Measurements from ENCODE around the gene RPS6KA3. TPM values are rescaled to one million over a fixed set of nuclear protein-coding genes. Genes with fewer than 3 reads are reported as not detected.

Gene RPS6KA3
- total and polyA plus RNA-seq, 4 donors = 12.5 to 81.4 (median 39.3) TPM

DNA sequence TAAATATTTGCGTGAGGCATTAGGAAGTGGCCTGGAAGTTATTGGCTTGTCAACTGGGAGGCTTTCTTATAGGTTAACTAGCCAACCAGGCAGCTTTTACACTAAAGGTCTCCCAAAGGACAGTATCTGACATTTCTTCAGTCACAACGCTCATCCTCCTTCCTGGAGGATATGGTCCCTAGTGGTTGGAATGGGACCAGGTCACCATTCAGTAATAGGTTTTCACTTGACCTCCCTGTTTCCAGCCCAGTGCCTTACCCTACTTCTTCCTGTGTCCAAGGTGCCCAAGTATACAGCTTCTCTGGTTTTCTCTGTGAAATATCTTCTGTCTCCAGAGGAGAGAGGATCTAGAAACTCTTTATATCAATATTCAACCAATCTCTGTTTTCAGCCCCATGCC is 38.5 kb downstream of the RPS6KA3 start:
- Histone ChIP-seq H3K36me3 (ENCODE audit: control insufficient read depth in 4 of 4, insufficient read depth in 4 of 4, low read length in 4 of 4) (peaks cover 0 to 1% (median 0%) of the 10 kb centered on the region in 4 donors), H3K27me3 (ENCODE audit: control insufficient read depth in 3 of 3, insufficient read depth in 3 of 3, low read length in 2 of 3) (peaks cover 0 to 60% (median 22%) of the 10 kb centered on the region in 3 donors), H3K4me3 (no peak overlapping the region), H3K9me3 (ENCODE audit: control insufficient read depth in 4 of 4, insufficient read depth in 3 of 4, low read length in 3 of 4) (no peaks in the 10 kb centered on the region), H3K9ac (ENCODE audit: insufficient read depth in 1 of 2, low read length in 2 of 2) (no peak overlapping the region), H3K27ac (ENCODE audit: low read depth in 1 of 2, low read length in 1 of 2) (no peak overlapping the region), H3K4me1 (ENCODE audit: control insufficient read depth in 5 of 5, insufficient read depth in 5 of 5, low read length in 5 of 5) (peaks cover 0 to 11% (median 0%) of the 10 kb centered on the region in 5 donors)
- ATAC-seq (ENCODE audit: insufficient read depth, low FRiP score) (no peak), DNase-seq (no peak)
- TF ChIP-seq, protein P1, sequence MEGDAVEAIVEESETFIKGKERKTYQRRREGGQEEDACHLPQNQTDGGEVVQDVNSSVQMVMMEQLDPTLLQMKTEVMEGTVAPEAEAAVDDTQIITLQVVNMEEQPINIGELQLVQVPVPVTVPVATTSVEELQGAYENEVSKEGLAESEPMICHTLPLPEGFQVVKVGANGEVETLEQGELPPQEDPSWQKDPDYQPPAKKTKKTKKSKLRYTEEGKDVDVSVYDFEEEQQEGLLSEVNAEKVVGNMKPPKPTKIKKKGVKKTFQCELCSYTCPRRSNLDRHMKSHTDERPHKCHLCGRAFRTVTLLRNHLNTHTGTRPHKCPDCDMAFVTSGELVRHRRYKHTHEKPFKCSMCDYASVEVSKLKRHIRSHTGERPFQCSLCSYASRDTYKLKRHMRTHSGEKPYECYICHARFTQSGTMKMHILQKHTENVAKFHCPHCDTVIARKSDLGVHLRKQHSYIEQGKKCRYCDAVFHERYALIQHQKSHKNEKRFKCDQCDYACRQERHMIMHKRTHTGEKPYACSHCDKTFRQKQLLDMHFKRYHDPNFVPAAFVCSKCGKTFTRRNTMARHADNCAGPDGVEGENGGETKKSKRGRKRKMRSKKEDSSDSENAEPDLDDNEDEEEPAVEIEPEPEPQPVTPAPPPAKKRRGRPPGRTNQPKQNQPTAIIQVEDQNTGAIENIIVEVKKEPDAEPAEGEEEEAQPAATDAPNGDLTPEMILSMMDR (IDR thresholded peaks at IDR 0.05; ENCODE audit: control extremely low read depth, extremely low read depth) = no peak
- WGBS, 2 donors = 69 to 94% methylated on average over 2 of the region's 2 CpGs

- no peak for ATAC-seq (ENCODE audit: insufficient read depth, low FRiP score)
- TF ChIP-seq, protein P1 (IDR thresholded peaks at IDR 0.05; ENCODE audit: control extremely low read depth, extremely low read depth) = no peak
- H3K9ac ChIP-seq (ENCODE audit: insufficient read depth in 1 of 2, low read length in 2 of 2) = no peak overlapping the region
- no peaks in the 10 kb centered on the region for H3K9me3 ChIP-seq (ENCODE audit: control insufficient read depth in 4 of 4, insufficient read depth in 3 of 4, low read length in 3 of 4)
- DNase-seq = peak in 2 of 3 donors; percentile 52 to 72
- no peak overlapping the region for H3K4me3 ChIP-seq
- H3K27ac ChIP-seq (ENCODE audit: low read depth in 1 of 2, low read length in 1 of 2) = no peak overlapping the region
- peaks cover 0 to 11% (median 0%) of the 10 kb centered on the region in 5 donors for H3K4me1 ChIP-seq (ENCODE audit: control insufficient read depth in 5 of 5, insufficient read depth in 5 of 5, low read length in 5 of 5)
- peaks cover 0 to 1% (median 0%) of the 10 kb centered on the region in 4 donors for H3K36me3 ChIP-seq (ENCODE audit: control insufficient read depth in 4 of 4, insufficient read depth in 4 of 4, low read length in 4 of 4)
- peaks cover 0 to 60% (median 20%) of the 10 kb centered on the region in 3 donors for H3K27me3 ChIP-seq (ENCODE audit: control insufficient read depth in 3 of 3, insufficient read depth in 3 of 3, low read length in 2 of 3)
- WGBS, 2 donors = 47 to 91% methylated on average over 2 of the region's 2 CpGs
Observed at GRCh38 chrX:20227116-20227515, 39.6 kb downstream of the RPS6KA3 start.

- no peaks in the 10 kb centered on the region for H3K36me3 ChIP-seq (ENCODE audit: control insufficient read depth in 4 of 4, insufficient read depth in 4 of 4, low read length in 4 of 4)
- H3K9ac ChIP-seq (ENCODE audit: insufficient read depth in 1 of 2, low read length in 2 of 2) = no peak overlapping the region
- H3K27me3 ChIP-seq (ENCODE audit: control insufficient read depth in 3 of 3, insufficient read depth in 3 of 3, low read length in 2 of 3) = peaks cover 0 to 58% (median 18%) of the 10 kb centered on the region in 3 donors
- H3K4me1 ChIP-seq (ENCODE audit: control insufficient read depth in 5 of 5, insufficient read depth in 5 of 5, low read length in 5 of 5) = peaks cover 0 to 11% (median 0%) of the 10 kb centered on the region in 5 donors
- H3K9me3 ChIP-seq (ENCODE audit: control insufficient read depth in 4 of 4, insufficient read depth in 3 of 4, low read length in 3 of 4) = no peaks in the 10 kb centered on the region
- no peak for ATAC-seq (ENCODE audit: insufficient read depth, low FRiP score)
- H3K4me3 ChIP-seq = no peak overlapping the region
- 57 to 80% methylated on average over 1 of the region's 1 CpG for WGBS, 2 donors
- TF ChIP-seq, protein P1 (IDR thresholded peaks at IDR 0.05; ENCODE audit: control extremely low read depth, extremely low read depth) = no peak
- DNase-seq = no peak
- no peak overlapping the region for H3K27ac ChIP-seq (ENCODE audit: low read depth in 1 of 2, low read length in 1 of 2)
Observed at GRCh38 chrX:20225488-20225833, 41.2 kb downstream of the RPS6KA3 start.
